Liver (tissue), 3 donors: ENCODE data around the gene ZC3H6.

Experiments used
- CTCF ChIP-seq: fragments of 150-350 bp; IDR thresholded peaks from 2 replicates; pipeline ENCODE4 v1.5.1; 2017; ENCODE audit warnings: improper control_type of control experiment, low read depth, low read length; ENCODE audit not compliant: missing input control
- HNF4G ChIP-seq: IDR thresholded peaks from 2 replicates; pipeline ENCODE4 v1.6.1; 2016; ENCODE audit warnings: antibody characterized with exemption
- TAF1 ChIP-seq: conservative IDR thresholded peaks from 2 replicates; pipeline ENCODE4 v1.6.1; 2016; ENCODE audit warnings: antibody characterized with exemption, mild to moderate bottlenecking
- donor health status: healthy.
- donor health status: healthy.

GRCh38 chr2:112317303-112318158 is 42.1 kb downstream of the ZC3H6 start:
- TF ChIP-seq HNF4G (peak; percentile 11), CTCF (no peak), TAF1 (peak; percentile 34)
